GM12864 (cell line): ENCODE measurements around the gene NYAP2.

Source experiments
- DNase-seq: peaks from one replicate; pipeline ENCODE4 v3.0.0-alpha.2; 2011; ENCODE audit warnings: low read depth
- H3K4me3 ChIP-seq: 2 replicates; pipeline ENCODE4 v1.5.1; 2011; ENCODE audit warnings: mild to moderate bottlenecking, low read depth, low read length, control low read depth
- CTCF ChIP-seq: IDR thresholded peaks from 2 replicates; pipeline ENCODE4 v1.5.1; 2011; ENCODE audit warnings: low read depth, mild to moderate bottlenecking, moderate library complexity, low read length, control low read depth, inconsistent platforms; ENCODE audit errors: missing control alignments

The NYAP2 gene

GRCh38 chr2:225425284-225425683 is 25.8 kb downstream of the NYAP2 start:
- no peak overlapping the region for H3K4me3 ChIP-seq
- no peak for DNase-seq
- TF ChIP-seq CTCF, result no peak

GRCh38 chr2:225428360-225428759 is 28.9 kb downstream of the NYAP2 start:
- DNase-seq, result no peak
- no peak overlapping the region for H3K4me3 ChIP-seq
- no peak for TF ChIP-seq CTCF

GRCh38 chr2:225429717-225430116 is 30.2 kb downstream of the NYAP2 start:
- H3K4me3 ChIP-seq, result no peak overlapping the region
- TF ChIP-seq CTCF, result no peak
- DNase-seq, result no peak

- no peak overlapping the region for H3K4me3 ChIP-seq
- DNase-seq, result no peak
- TF ChIP-seq CTCF, result no peak
Measured at GRCh38 chr2:225431105-225431863, 31.8 kb downstream of the NYAP2 start.

GRCh38 chr2:225434014-225434413 is 34.5 kb downstream of the NYAP2 start:
- TF ChIP-seq CTCF, result no peak
- no peak for DNase-seq
- no peak overlapping the region for H3K4me3 ChIP-seq

- no peak for DNase-seq
- TF ChIP-seq CTCF, result no peak
- H3K4me3 ChIP-seq, result no peak overlapping the region
Measured at GRCh38 chr2:225437319-225437718, 37.8 kb downstream of the NYAP2 start.

- no peak for DNase-seq
- no peak overlapping the region for H3K4me3 ChIP-seq
- TF ChIP-seq CTCF, result no peak
Measured at GRCh38 chr2:225438248-225438647, 38.7 kb downstream of the NYAP2 start.
